ENCODE measurements around the gene ABLIM3.

DNA sequence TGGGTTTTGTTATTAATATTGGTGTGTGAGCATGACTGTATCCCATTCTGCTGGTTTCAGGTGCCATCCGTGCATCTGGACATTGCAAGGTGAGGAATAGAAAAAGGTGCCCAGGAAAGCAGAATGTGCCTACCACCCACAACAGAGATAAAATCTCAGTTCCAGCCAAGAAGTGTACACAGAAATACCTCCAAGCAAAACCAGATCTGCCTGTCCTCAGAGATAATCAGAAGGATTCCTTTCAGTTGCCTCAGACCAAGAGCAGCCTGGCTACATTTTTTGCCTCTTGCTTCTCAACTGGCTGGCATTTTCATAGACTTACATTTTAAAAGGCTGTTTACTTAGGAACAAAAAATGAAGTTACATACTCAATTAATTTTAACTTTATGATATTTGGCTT lies 12.1 kb upstream of the ABLIM3 start:
- TF ChIP-seq GATA3 (IDR thresholded peaks at IDR 0.05; ENCODE audit: low read depth, low read length) = no peak
- no peak for TF ChIP-seq GATA2 (IDR thresholded peaks at IDR 0.05; ENCODE audit: low read depth, low read length)

Measured in SH-SY5Y (cell line).